Motor neuron (in vitro differentiated cells): ENCODE data around the gene CCT5. TPM values are rescaled to one million over a fixed set of nuclear protein-coding genes. Genes with fewer than 3 reads are reported as not detected.

Source experiments
- ATAC-seq, 8 experiments: fragments of 200-7000 bp; cut with Tn5 transposase; replicated peaks in 6 of 8; 2 replicates each; pipeline ENCODE4 v1.8.0; 2021; ENCODE audit warnings: mild to moderate bottlenecking in 8 of 8, moderate library complexity in 8 of 8
- H3K27ac ChIP-seq, 2 donors: fragments of 250-450 bp; sonication (Bioruptor Pico); 2 replicates each; pipeline ENCODE4 v1.9.0; 2021; ENCODE audit warnings: antibody characterized with exemption in 2 of 2, mild to moderate bottlenecking in 2 of 2, moderate library complexity in 1 of 2
- H3K4me1 ChIP-seq, 2 donors: fragments of 250-450 bp; sonication (Bioruptor Pico); replicated peaks in 1 of 2; 2 replicates each; pipeline ENCODE4 v1.6.1; 2021; ENCODE audit warnings: antibody characterized with exemption in 2 of 2, mild to moderate bottlenecking in 2 of 2, moderate library complexity in 1 of 2
- H3K4me3 ChIP-seq, 5 donors: fragments of 250-450 bp; sonication (Bioruptor Pico); 2 replicates each; pipeline ENCODE4 v1.9.0; 2021; ENCODE audit warnings: antibody characterized with exemption in 5 of 5, mild to moderate bottlenecking in 5 of 5, moderate library complexity in 4 of 5
- WGBS, 10 experiments: fragments of 450-650 bp; shearing (Covaris generic); methylation state at CpG; one replicate each; pipeline ENCODE4 v1.0.0; 2022; 5-methylcytosine and 5-hydroxymethylcytosine counted together
- in situ Hi-C, 9 experiments: fragments of 400-800 bp; cut with MboI; loops; one replicate each; pipeline ENCODE4 v1.15.0; 2021; ENCODE audit warnings: low sequenced_read_pairs in 9 of 9, low pct_unique_long_range_greater_than_20kb in 2 of 9; ENCODE audit not compliant: unreplicated experiment in 9 of 9
- total RNA-seq, 8 experiments: library from RNA; unstranded; fragments of 300-600 nt; gene quantifications; 2 replicates each; pipeline versions ENCODE4 v1.2.3 to v1.2.4, GENCODE V29; 2022

CCT5 gene
- total RNA-seq, 8 experiments from 2014 or later: 183 to 475 (median 297) TPM

- Histone ChIP-seq H3K4me3 (no peak overlapping the region), H3K27ac (no peak overlapping the region), H3K4me1 (no peaks in the 10 kb centered on the region)
- in situ Hi-C loops: loop anchor here in 4 of 9 experiments (25.0 kb wide), 2 partner anchors 115 to 340 kb away; no protein-coding TSS in a partner anchor
- no peak for ATAC-seq
- WGBS, 10 experiments: 61 to 100% (median 90%) methylated on average over 1 to 7 of the region's 14 CpGs
Observed at GRCh38 chr5:10297646-10298204, 47.6 kb downstream of the CCT5 start.

GRCh38 chr5:10300246-10300645 is 50.2 kb downstream of the CCT5 start:
- no peak for ATAC-seq
- 90 to 100% (median 92%) methylated on average over 2 to 5 of the region's 5 CpGs; no CpG with 5 or more reads in 4 of the 10 experiments for WGBS, 10 experiments
- Histone ChIP-seq H3K4me1 (no peaks in the 10 kb centered on the region), H3K27ac (no peak overlapping the region), H3K4me3 (no peak overlapping the region)
- in situ Hi-C loops: no loop called here

- Histone ChIP-seq H3K27ac (no peak overlapping the region), H3K4me1 (peaks cover under 1 to 4% of the 10 kb centered on the region in 2 donors), H3K4me3 (no peak overlapping the region)
- ATAC-seq: no peak
- WGBS, 10 experiments: 67 to 100% (median 87%) methylated on average over 1 to 7 of the region's 7 CpGs; no CpG with 5 or more reads in 1 of the 10 experiments
- in situ Hi-C loops: no loop called here
Observed at GRCh38 chr5:10301266-10301665, 51.2 kb downstream of the CCT5 start.

- in situ Hi-C loops: no loop called here
- Histone ChIP-seq H3K27ac (no peak overlapping the region), H3K4me3 (no peak overlapping the region), H3K4me1 (peaks cover 6 to 8% of the 10 kb centered on the region in 2 donors)
- WGBS, 10 experiments: 45 to 100% (median 83%) methylated on average over 1 to 8 of the region's 11 CpGs; no CpG with 5 or more reads in 1 of the 10 experiments
- peak in 3 of 8 experiments; percentile 74 to 87 (median 86) for ATAC-seq
Observed at GRCh38 chr5:10301842-10302610, 51.9 kb downstream of the CCT5 start.

- 20 to 90% (median 86%) methylated on average over 1 to 2 of the region's 2 CpGs; no CpG with 5 or more reads in 1 of the 10 experiments for WGBS, 10 experiments
- in situ Hi-C loops: no loop called here
- Histone ChIP-seq H3K27ac (no peak overlapping the region), H3K4me3 (no peak overlapping the region), H3K4me1 (peaks cover 6 to 8% of the 10 kb centered on the region in 2 donors)
- ATAC-seq: no peak
Observed at GRCh38 chr5:10303201-10303600, 53.1 kb downstream of the CCT5 start.

GRCh38 chr5:10303699-10304170 is 53.7 kb downstream of the CCT5 start:
- 0 to 100% (median 72%) methylated on average over 1 to 4 of the region's 5 CpGs; no CpG with 5 or more reads in 2 of the 10 experiments for WGBS, 10 experiments
- no peak for ATAC-seq
- in situ Hi-C loops: no loop called here
- Histone ChIP-seq H3K4me3 (no peak overlapping the region), H3K4me1 (peaks cover 6 to 8% of the 10 kb centered on the region in 2 donors), H3K27ac (no peak overlapping the region)

GRCh38 chr5:10304932-10305331 is 54.9 kb downstream of the CCT5 start:
- peaks cover 6 to 8% of the 10 kb centered on the region in 2 donors for H3K4me1 ChIP-seq
- no peak overlapping the region for H3K4me3 ChIP-seq
- 71 to 100% (median 75%) methylated on average over 1 to 4 of the region's 5 CpGs; no CpG with 5 or more reads in 7 of the 10 experiments for WGBS, 10 experiments
- H3K27ac ChIP-seq: no peak overlapping the region
- no peak for ATAC-seq
- in situ Hi-C loops: no loop called here

- no peak overlapping the region for H3K4me3 ChIP-seq
- peaks cover 6 to 8% of the 10 kb centered on the region in 2 donors for H3K4me1 ChIP-seq
- 40 to 100% (median 67%) methylated on average over 1 to 2 of the region's 5 CpGs; no CpG with 5 or more reads in 3 of the 10 experiments for WGBS, 10 experiments
- H3K27ac ChIP-seq: no peak overlapping the region
- no peak for ATAC-seq
- in situ Hi-C loops: no loop called here
Observed at GRCh38 chr5:10306114-10306513, 56.0 kb downstream of the CCT5 start.

GRCh38 chr5:10306806-10307205 is 56.7 kb downstream of the CCT5 start:
- Histone ChIP-seq H3K27ac (no peak overlapping the region), H3K4me3 (peak overlapping the region; percentile 32 to 64 (median 38)), H3K4me1 (peaks cover 6 to 8% of the 10 kb centered on the region in 2 donors)
- WGBS, 10 experiments: 0 to 59% (median 37%) methylated on average over 1 to 7 of the region's 8 CpGs; no CpG with 5 or more reads in 1 of the 10 experiments
- peak in 3 of 8 experiments; percentile 7 to 32 (median 18) for ATAC-seq
- in situ Hi-C loops: no loop called here

GRCh38 chr5:10307206-10308148 is 57.4 kb downstream of the CCT5 start, which contains the start of gene CMBL:
Gene CMBL, minus strand, starts transcription at chr5:10307902. Its CDS starts 17,140 bp downstream, at chr5:10290762.
- Histone ChIP-seq H3K4me1 (peaks cover 6 to 8% of the 10 kb centered on the region in 2 donors), H3K4me3 (peak within 1 kb of the TSS; percentile 32 to 64 (median 38)), H3K27ac (peak within 1 kb of the TSS in 1 of 2 donors; percentile 24)
- WGBS, 10 experiments: 0 to 29% (median 4%) methylated on average over 3 to 30 of the region's 56 CpGs; no CpG with 5 or more reads in 2 of the 10 experiments
- in situ Hi-C loops: no loop called here
- ATAC-seq: peak; percentile 67 to 93 (median 90)

GRCh38 chr5:10308844-10309243 is 58.8 kb downstream of the CCT5 start:
- ATAC-seq: no peak
- no peak overlapping the region for H3K27ac ChIP-seq
- 60 to 100% (median 88%) methylated on average over 1 to 6 of the region's 6 CpGs; no CpG with 5 or more reads in 4 of the 10 experiments for WGBS, 10 experiments

GRCh38 chr5:10310066-10310779 is 60.1 kb downstream of the CCT5 start:
- 36 to 94% (median 71%) methylated on average over 2 to 8 of the region's 8 CpGs for WGBS, 10 experiments
- in situ Hi-C loops: no loop called here
- Histone ChIP-seq H3K4me3 (no peak overlapping the region), H3K27ac (no peak overlapping the region), H3K4me1 (peaks cover 6 to 8% of the 10 kb centered on the region in 2 donors)
- peak in 5 of 8 experiments; percentile 21 to 75 (median 58) for ATAC-seq

More at GRCh38 chr5:10308844-10309243, 58.8 kb downstream of the CCT5 start:
- Histone ChIP-seq H3K4me3 (no peak overlapping the region), H3K4me1 (peaks cover 6 to 8% of the 10 kb centered on the region in 2 donors)
- in situ Hi-C loops: no loop called here
